Naive thymus-derived CD4-positive, alpha-beta T cell (primary cell): ENCODE data around the gene COQ4. TPM values are rescaled to one million over a fixed set of nuclear protein-coding genes. Genes with fewer than 3 reads are reported as not detected.
A peak's percentile ranks its signal among the peaks of the same experiment; 100 is the strongest.

Experiments used
- ATAC-seq: fragments of 150-1000 bp; cut with Tn5 transposase; 2 replicates; pipeline ENCODE4 v1.10.0; 2021; ENCODE audit warnings: mild to moderate bottlenecking, moderate library complexity
- CTCF ChIA-PET: fragments of 350-600 bp; sonication (Branson Sonifier 250); formaldehyde crosslinking; loops from one replicate; lab custom pipeline; 2021; ENCODE audit warnings: antibody characterized with exemption; lab: Charles Lee
- POLR2A ChIA-PET: fragments of 350-600 bp; sonication (Branson Sonifier 250); formaldehyde crosslinking; loops from one replicate; lab custom pipeline; 2021; ENCODE audit warnings: antibody characterized with exemption, inconsistent platforms; lab: Charles Lee
- DNase-seq, 9 donors: peaks; one replicate each; pipeline versions ENCODE4 v3.0.0 to v3.0.0-alpha.2; 2020 to 2022; ENCODE audit warnings: mixed read lengths in 1 of 9
- H3K27ac ChIP-seq: one replicate; pipeline ENCODE4 v1.7.0; 2013; ENCODE audit warnings: mild to moderate bottlenecking, low read depth, low read length, moderate library complexity
- H3K27me3 ChIP-seq, 2 donors: one replicate each; pipeline ENCODE4 v1.7.0; 2013; ENCODE audit warnings: low read length in 2 of 2, mild to moderate bottlenecking in 2 of 2, moderate library complexity in 2 of 2; ENCODE audit not compliant: control insufficient read depth in 2 of 2, insufficient read depth in 2 of 2
- H3K36me3 ChIP-seq, 3 experiments: 1 replicate in 2 of 3; 2 replicates in 1 of 3; pipeline ENCODE4 v1.7.0; 2013; ENCODE audit warnings: low read length in 3 of 3, mild to moderate bottlenecking in 3 of 3, moderate library complexity in 1 of 3; ENCODE audit not compliant: insufficient read depth in 3 of 3, control insufficient read depth in 2 of 3
- H3K4me1 ChIP-seq, 2 donors: one replicate each; pipeline ENCODE4 v1.7.0; 2013; ENCODE audit warnings: low read length in 2 of 2, mild to moderate bottlenecking in 2 of 2, moderate library complexity in 1 of 2; ENCODE audit not compliant: control insufficient read depth in 2 of 2, insufficient read depth in 2 of 2
- H3K4me3 ChIP-seq: 2 replicates; pipeline ENCODE4 v1.7.0; 2013; ENCODE audit warnings: mild to moderate bottlenecking, low read length
- H3K9me3 ChIP-seq, 3 experiments: 1 replicate in 2 of 3; 2 replicates in 1 of 3; pipeline ENCODE4 v1.7.0; 2013; ENCODE audit warnings: low read length in 3 of 3; ENCODE audit not compliant: control insufficient read depth in 2 of 3
- H3K27ac Mint-ChIP-seq, 9 donors: one replicate each; pipeline ENCODE4 v1.8.0; 2020 to 2022; ENCODE audit warnings: mixed read lengths in 9 of 9, mild to moderate bottlenecking in 8 of 9, moderate library complexity in 5 of 9, inconsistent platforms in 2 of 9
- H3K27me3 Mint-ChIP-seq, 5 donors: one replicate each; pipeline ENCODE4 v1.8.0; 2021 to 2022; ENCODE audit warnings: mixed read lengths in 5 of 5, mild to moderate bottlenecking in 1 of 5
- H3K36me3 Mint-ChIP-seq, 5 donors: one replicate each; pipeline ENCODE4 v1.8.0; 2020 to 2022; ENCODE audit warnings: mixed read lengths in 5 of 5, mild to moderate bottlenecking in 3 of 5, inconsistent platforms in 1 of 5
- H3K4me1 Mint-ChIP-seq, 7 donors: one replicate each; pipeline ENCODE4 v1.8.0; 2020 to 2022; ENCODE audit warnings: mixed read lengths in 7 of 7, mild to moderate bottlenecking in 3 of 7, inconsistent platforms in 1 of 7
- H3K4me3 Mint-ChIP-seq, 10 donors: one replicate each; pipeline ENCODE4 v1.8.0; 2020 to 2022; ENCODE audit warnings: mild to moderate bottlenecking in 10 of 10, mixed read lengths in 10 of 10, moderate library complexity in 6 of 10, inconsistent platforms in 2 of 10
- H3K9me3 Mint-ChIP-seq, 11 donors: one replicate each; pipeline ENCODE4 v1.8.0; 2020 to 2022; ENCODE audit warnings: mixed read lengths in 11 of 11, mild to moderate bottlenecking in 4 of 11, inconsistent platforms in 1 of 11, moderate library complexity in 1 of 11
- intact Hi-C, 2 donors: fragments of 100-400 bp; cut with micrococcal nuclease; formaldehyde crosslinking; loops; one replicate each; pipeline ENCODE4 v1.15.1; 2023
- polyA plus RNA-seq, 2 donors: library from polyadenylated mRNA; unstranded; fragments of 300-500 nt; fragmentation: Illumina TruSeq; gene quantifications; one replicate each; pipeline ENCODE4 v1.2.3, GENCODE V29; 2021
- total RNA-seq, 6 experiments: library from RNA in 5 of 6; stranded (reverse) in 5 of 6; gene quantifications; 1 replicate in 5 of 6; 2 replicates in 1 of 6; pipeline ENCODE4 v1.2.3 and lab custom pipeline; 2021 to 2026

Gene COQ4
- total and polyA plus RNA-seq, 7 experiments from 2014 or later = 29.6 to 47.2 (median 35.9) TPM

DNA sequence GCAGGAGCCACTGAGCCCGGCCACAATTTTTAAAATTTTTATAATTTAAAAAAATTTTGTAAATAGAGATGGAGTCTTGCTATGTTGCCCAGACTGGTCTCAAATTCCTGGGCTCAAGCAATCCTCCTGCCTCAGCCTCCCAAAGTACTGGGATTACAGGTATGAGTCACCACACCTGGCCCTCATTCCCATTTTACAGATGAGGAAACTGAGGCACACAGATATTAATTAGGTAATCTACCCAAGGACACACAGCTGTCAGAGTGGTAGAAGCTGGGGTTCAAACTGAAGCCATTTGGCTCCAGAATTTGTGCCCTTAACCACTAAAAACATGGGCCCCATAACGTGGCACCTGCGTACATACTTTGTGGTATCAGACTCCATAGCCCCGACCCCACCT is 7.9 kb upstream of the COQ4 start:
- no peak for ATAC-seq
- no peaks in the 10 kb centered on the region for H3K4me1 ChIP-seq
- intact Hi-C loops = no loop called here
- no peaks in the 10 kb centered on the region for H3K9me3 ChIP-seq
- Mint-ChIP-seq H3K4me1 (peaks cover 0 to 3% (median 0%) of the 10 kb centered on the region in 7 donors), H3K36me3 (peaks cover 0 to 30% (median 0%) of the 10 kb centered on the region in 5 donors), H3K9me3 (no peaks in the 10 kb centered on the region), H3K4me3 (no peak overlapping the region), H3K27me3 (no peaks in the 10 kb centered on the region), H3K27ac (no peak overlapping the region)
- CTCF ChIA-PET = no interaction called here
- H3K27me3 ChIP-seq = no peaks in the 10 kb centered on the region
- H3K4me3 ChIP-seq = no peak overlapping the region
- no peak overlapping the region for H3K27ac ChIP-seq
- no peak for DNase-seq
- H3K36me3 ChIP-seq = peaks cover 3 to 64% (median 7%) of the 10 kb centered on the region in 3 experiments
- POLR2A ChIA-PET = no interaction called here

DNA sequence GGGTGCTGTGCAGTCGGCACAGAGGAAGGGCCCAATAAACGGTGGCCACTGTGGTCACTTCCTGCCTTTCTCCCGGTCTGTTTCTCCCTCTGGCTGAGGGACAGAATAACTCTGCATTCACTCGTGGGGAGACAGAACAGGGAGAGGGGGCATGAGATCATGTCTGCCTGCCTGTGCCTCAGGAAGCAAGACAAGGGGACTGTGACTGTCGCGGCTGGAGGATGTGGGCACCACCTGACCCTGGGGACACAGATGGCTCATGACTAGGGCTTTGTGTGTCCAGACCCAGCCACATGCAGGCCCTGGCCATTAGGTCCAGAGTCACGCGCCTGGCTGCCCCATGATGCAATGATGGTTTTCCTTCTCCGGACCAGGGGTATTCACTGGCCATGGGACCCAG is 6.2 kb upstream of the COQ4 start:
- no peak for DNase-seq
- Mint-ChIP-seq H3K36me3 (peaks cover 0 to 21% (median 0%) of the 10 kb centered on the region in 5 donors), H3K4me3 (no peak overlapping the region), H3K4me1 (peaks cover 0 to 5% (median under 1%) of the 10 kb centered on the region in 7 donors), H3K27me3 (no peaks in the 10 kb centered on the region), H3K27ac (no peak overlapping the region), H3K9me3 (no peaks in the 10 kb centered on the region)
- Histone ChIP-seq H3K27me3 (no peaks in the 10 kb centered on the region), H3K4me3 (no peak overlapping the region), H3K4me1 (peaks cover 0 to 4% of the 10 kb centered on the region in 2 donors), H3K9me3 (no peaks in the 10 kb centered on the region), H3K27ac (no peak overlapping the region), H3K36me3 (peaks cover 0 to 47% (median 3%) of the 10 kb centered on the region in 3 experiments)
- CTCF ChIA-PET = no interaction called here
- intact Hi-C loops = no loop called here
- POLR2A ChIA-PET = no interaction called here
- ATAC-seq = no peak

DNA sequence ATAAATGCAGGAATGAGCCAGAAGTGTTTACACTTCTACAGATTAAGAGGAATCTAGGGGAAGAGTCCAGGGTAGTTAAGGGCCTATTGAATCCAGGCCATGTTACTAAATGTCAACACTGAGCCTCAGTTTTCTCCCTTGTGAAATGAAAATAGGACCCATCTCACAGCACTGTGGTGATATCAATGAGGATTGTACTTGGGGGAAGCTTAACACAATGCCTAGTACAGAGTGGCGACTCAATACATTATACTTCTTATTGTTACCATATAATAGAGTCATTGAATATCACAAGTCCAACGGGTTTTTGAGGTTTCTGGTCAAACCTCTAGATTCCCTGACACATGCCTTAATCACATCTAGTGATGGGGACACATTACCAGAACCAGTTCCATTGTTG is 5.0 kb upstream of the COQ4 start:
- ChIA-PET POLR2A (interaction anchor here (0.6 kb wide), 1 partner anchor 584 kb away, joined by 3 read pairs; no protein-coding TSS in a partner anchor), CTCF (no interaction called here)
- peaks cover 0 to 44% (median 3%) of the 10 kb centered on the region in 3 experiments for H3K36me3 ChIP-seq
- intact Hi-C loops = no loop called here
- peaks cover 4 to 17% (median 8%) of the 10 kb centered on the region in 7 donors for H3K4me1 Mint-ChIP-seq
- H3K9me3 Mint-ChIP-seq = peaks cover 0 to 5% (median 0%) of the 10 kb centered on the region in 11 donors
- no peak overlapping the region for H3K4me3 ChIP-seq
- no peaks in the 10 kb centered on the region for H3K9me3 ChIP-seq
- no peaks in the 10 kb centered on the region for H3K27me3 ChIP-seq
- H3K27ac Mint-ChIP-seq = peak overlapping the region in 1 of 9 donors; percentile 21
- ATAC-seq (no peak), DNase-seq (no peak)
- H3K4me1 ChIP-seq = peaks cover 0 to 4% of the 10 kb centered on the region in 2 donors
- H3K27ac ChIP-seq = no peak overlapping the region
- peaks cover 0 to 20% (median 0%) of the 10 kb centered on the region in 5 donors for H3K36me3 Mint-ChIP-seq
- no peak overlapping the region for H3K4me3 Mint-ChIP-seq
- H3K27me3 Mint-ChIP-seq = peaks cover 0 to 2% (median 0%) of the 10 kb centered on the region in 5 donors

DNA sequence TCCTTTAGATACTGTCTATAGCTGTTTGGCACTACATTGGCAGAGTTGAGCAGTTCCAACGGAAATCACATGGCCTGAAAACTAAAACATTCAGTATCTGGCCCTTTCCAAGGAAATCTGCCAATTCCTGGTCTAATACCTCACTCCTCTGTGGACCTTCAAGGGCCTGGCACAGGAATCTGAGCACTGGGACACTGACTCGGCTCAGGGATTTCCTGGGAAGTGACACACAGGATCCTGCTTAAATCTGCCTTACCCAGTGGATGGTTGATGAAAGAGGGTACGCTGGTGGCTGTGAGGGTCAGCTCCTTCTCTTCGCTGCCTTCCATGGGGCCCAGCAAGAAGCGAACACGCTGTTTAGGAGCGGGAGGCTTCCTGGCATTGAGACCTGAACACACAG is 1.3 kb upstream of the COQ4 start:
- Mint-ChIP-seq H3K27me3 (peaks cover 0 to 2% (median 0%) of the 10 kb centered on the region in 5 donors), H3K36me3 (peaks cover 0 to 18% (median 4%) of the 10 kb centered on the region in 5 donors), H3K4me3 (peak overlapping the region in 9 of 10 donors; percentile 82 to 97 (median 95)), H3K4me1 (peaks cover 4 to 48% (median 29%) of the 10 kb centered on the region in 7 donors), H3K9me3 (peaks cover 0 to 5% (median 0%) of the 10 kb centered on the region in 11 donors), H3K27ac (peak overlapping the region in 3 of 9 donors; percentile 97 to 99 (median 98))
- intact Hi-C loops = loop anchor here (5.0 kb wide), 4 partner anchors 129 to 626 kb away; partner anchors contain the start of genes CIZ1 (in 2 of the 2), CDK9 (in 1 of the 2), DOLK (in 1 of the 2) and NUP188 (in 1 of the 2)
- DNase-seq = no peak
- Histone ChIP-seq H3K9me3 (no peaks in the 10 kb centered on the region), H3K27ac (peak overlapping the region; percentile 85), H3K27me3 (no peaks in the 10 kb centered on the region), H3K4me3 (no peak overlapping the region), H3K36me3 (peaks cover 0 to 36% (median 11%) of the 10 kb centered on the region in 3 experiments), H3K4me1 (peaks cover 10 to 13% of the 10 kb centered on the region in 2 donors)
- CTCF ChIA-PET = interaction anchor here (0.7 to 1.2 kb wide), 2 partner anchors 13 to 50 kb away, joined by 3 to 4 read pairs; partner anchors contain the start of gene URM1
- POLR2A ChIA-PET = interaction anchor here (1.0 to 1.4 kb wide), 3 partner anchors 14 to 230 kb away, joined by 3 to 4 read pairs (median 3); partner anchors contain the start of genes GOLGA2 and SWI5
- ATAC-seq = no peak

DNA sequence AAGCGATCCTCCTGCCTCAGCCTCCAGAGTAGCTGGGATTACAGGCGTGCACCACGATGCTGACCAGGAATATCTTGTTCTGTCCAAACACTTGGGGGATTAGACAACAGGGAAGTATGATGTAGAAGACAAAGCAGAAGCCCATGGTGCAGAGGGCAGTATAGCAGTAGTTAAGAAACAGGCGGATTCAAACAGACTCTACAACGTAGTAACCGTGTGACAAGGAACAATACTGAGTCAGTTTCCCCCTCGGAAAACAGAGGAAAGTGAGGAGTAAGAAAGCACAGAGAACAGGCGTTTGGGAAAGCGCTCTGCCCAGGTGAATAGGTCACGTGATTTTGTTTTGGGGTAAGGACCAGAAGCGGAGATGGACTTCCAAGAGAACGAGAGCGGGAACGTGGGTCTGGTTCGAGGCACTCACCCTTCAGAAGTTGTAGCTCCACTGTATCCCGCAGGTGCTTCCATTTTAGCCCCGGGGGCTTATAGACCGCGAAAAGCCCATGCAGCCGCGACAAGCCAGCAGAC is 698 bp upstream of the COQ4 start:
- no peak for ATAC-seq
- H3K36me3 Mint-ChIP-seq = peaks cover 0 to 12% (median 2%) of the 10 kb centered on the region in 5 donors

DNA sequence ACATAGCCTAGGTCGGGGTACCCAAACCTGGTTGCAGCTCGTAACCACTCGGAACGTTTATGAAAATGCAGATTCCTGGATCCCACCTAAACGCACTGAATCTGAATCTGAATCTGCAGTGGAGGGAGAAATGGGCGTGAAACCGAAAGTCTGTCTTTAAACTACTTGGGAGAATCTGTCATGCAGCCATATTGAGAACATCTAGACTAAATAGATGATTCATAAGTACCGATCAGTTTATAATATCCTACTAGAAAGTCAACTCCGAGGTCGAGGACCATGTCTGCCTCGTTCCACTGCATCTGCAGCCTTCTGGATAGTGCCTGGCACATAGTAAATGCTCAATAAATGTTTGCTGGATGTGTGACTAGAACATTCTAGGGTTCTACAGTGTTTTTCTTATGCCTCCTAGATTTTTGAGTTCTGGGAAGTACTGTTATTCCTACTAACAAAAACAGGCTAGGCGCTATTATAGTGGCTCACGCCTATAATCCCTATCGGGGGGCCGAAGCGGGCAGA is 632 bp downstream of the COQ4 start:
- peaks cover 0 to 27% (median 11%) of the 10 kb centered on the region in 3 experiments for H3K36me3 ChIP-seq
- intact Hi-C loops = loop anchor here (2.0 to 5.0 kb wide), 7 partner anchors 40 to 706 kb away; partner anchors contain the start of genes CIZ1 (in 2 of the 2), CDK9 (in 1 of the 2), DOLK (in 1 of the 2) and NUP188 (in 1 of the 2)
- ChIA-PET CTCF (interaction anchor here (0.5 to 0.6 kb wide), 2 partner anchors 16 to 507 kb away, joined by 3 read pairs; no protein-coding TSS in a partner anchor), POLR2A (interaction anchor here (1.0 to 1.5 kb wide), 2 partner anchors 48 to 182 kb away, joined by 3 to 4 read pairs; partner anchors contain the start of genes GLE1 and URM1)
- no peaks in the 10 kb centered on the region for H3K9me3 ChIP-seq
- ATAC-seq (no peak), DNase-seq (no peak)
- peaks cover 10 to 13% of the 10 kb centered on the region in 2 donors for H3K4me1 ChIP-seq
- Mint-ChIP-seq H3K36me3 (peaks cover 0 to 10% (median 2%) of the 10 kb centered on the region in 5 donors), H3K27ac (peak overlapping the region; percentile 86 to 99 (median 97)), H3K9me3 (peaks cover 0 to 5% (median 0%) of the 10 kb centered on the region in 11 donors), H3K4me1 (peaks cover 4 to 45% (median 29%) of the 10 kb centered on the region in 7 donors), H3K27me3 (peaks cover 0 to 2% (median 0%) of the 10 kb centered on the region in 5 donors), H3K4me3 (peak overlapping the region; percentile 82 to 99 (median 96))
- H3K27me3 ChIP-seq = no peaks in the 10 kb centered on the region
- H3K27ac ChIP-seq = peak overlapping the region; percentile 85
- H3K4me3 ChIP-seq = peak overlapping the region; percentile 98

More for the DNA sequence above, 698 bp upstream of the COQ4 start:
- peak overlapping the region; percentile 98 for H3K4me3 ChIP-seq
- H3K4me1 Mint-ChIP-seq = peaks cover 4 to 48% (median 29%) of the 10 kb centered on the region in 7 donors
- peaks cover 0 to 2% (median 0%) of the 10 kb centered on the region in 5 donors for H3K27me3 Mint-ChIP-seq
- H3K36me3 ChIP-seq = peaks cover 0 to 30% (median 11%) of the 10 kb centered on the region in 3 experiments
- H3K9me3 ChIP-seq = no peaks in the 10 kb centered on the region
- ChIA-PET POLR2A (interaction anchor here (1.2 to 1.4 kb wide), 3 partner anchors 14 to 229 kb away, joined by 3 to 4 read pairs (median 4); partner anchors contain the start of genes GOLGA2 and SWI5), CTCF (interaction anchor here (1.2 kb wide), 1 partner anchor 49 kb away, joined by 4 read pairs; the partner anchor contains the start of gene URM1)
- no peak for DNase-seq
- intact Hi-C loops = loop anchor here (1.0 to 5.0 kb wide), 21 partner anchors 18 to 707 kb away; partner anchors contain the start of genes CIZ1 (in 2 of the 2), GOLGA2 (in 2 of the 2), LRRC8A (in 2 of the 2) and ODF2 (in 2 of the 2)
- H3K27me3 ChIP-seq = no peaks in the 10 kb centered on the region
- peak overlapping the region; percentile 85 for H3K27ac ChIP-seq
- H3K4me3 Mint-ChIP-seq = peak overlapping the region; percentile 82 to 99 (median 96)
- peaks cover 0 to 5% (median 0%) of the 10 kb centered on the region in 11 donors for H3K9me3 Mint-ChIP-seq
- H3K4me1 ChIP-seq = peaks cover 10 to 13% of the 10 kb centered on the region in 2 donors
- peak overlapping the region; percentile 95 to 99 (median 98) for H3K27ac Mint-ChIP-seq
